Measurements from ENCODE around the gene BBS4. TPM values are rescaled to one million over a fixed set of nuclear protein-coding genes. Genes with fewer than 3 reads are reported as not detected.

BBS4 gene
- 109 and 163 TPM in 2 replicates for total RNA-seq (2011; cell fraction: chromatin; rRNA removed; ENCODE audit: low replicate concordance)
- total RNA-seq (2011; cell fraction: nucleolus; rRNA removed): 45.7 and 60.0 TPM in 2 replicates
- total RNA-seq (2011; cell fraction: nucleoplasm; rRNA removed): 129 and 205 TPM in 2 replicates
- total RNA-seq (2014; rRNA removed) (33.7 and 36.4 TPM in 2 replicates), total RNA-seq (2014; rRNA removed; fragmentation: Illumina TruSeq; extraction: Trizol) (33.2 and 38.2 TPM in 2 replicates), total RNA-seq (2015; rRNA removed; fragmentation: Illumina TruSeq; extraction: Trizol) (22.8 and 25.1 TPM in 2 replicates), total RNA-seq (2021) (26.2 and 29.0 TPM in 2 replicates), polyA plus RNA-seq (2011; rRNA removed) (58.5 and 72.0 TPM in 2 replicates), polyA plus RNA-seq (2014; fragmentation: Illumina TruSeq; extraction: Trizol) (38.8 and 50.0 TPM in 2 replicates), polyA plus RNA-seq (2014; fragmentation: Nextera tagmentation; extraction: Ambion mirVana) (10 to 100 TPM; 61.3 to 80.7 TPM), polyA plus RNA-seq (2014; rRNA removed) (34.3 and 38.9 TPM in 2 replicates), polyA minus RNA-seq (2011; rRNA and poly(A)+ RNA removed) (52.7 and 58.9 TPM in 2 replicates), Bru-seq, nascent RNA (percentile 75 among the genes with signal in this experiment), BruChase-seq, experiment 1, labeled RNA remaining after a 2-hour chase (percentile 78 among the genes with signal in this experiment), BruChase-seq, experiment 2, labeled RNA remaining after a 6-hour chase (percentile 75 among the genes with signal in this experiment)
- polyA plus RNA-seq (2011; cell fraction: cytosol; rRNA removed): 27.8 and 28.2 TPM in 2 replicates
- polyA plus RNA-seq (2011; cell fraction: nucleus; rRNA removed): 84.9 and 122 TPM in 2 replicates
- 23.3 and 35.1 TPM in 2 replicates for polyA plus RNA-seq (2012)
- polyA minus RNA-seq (2011; cell fraction: cytosol; rRNA and poly(A)+ RNA removed): 17.6 and 28.0 TPM in 2 replicates
- polyA minus RNA-seq (2011; cell fraction: nucleus; rRNA and poly(A)+ RNA removed): 34.3 and 54.1 TPM in 2 replicates
- long read RNA-seq, experiment 1, transcript BBS4-201 (16 exons, 2,490 nt): major isoform, 83 of 135 reads
- long read RNA-seq, experiment 1, transcript BBS4-204 (16 exons, 1,864 nt): minor isoform, 5 of 135 reads
- long read RNA-seq, experiment 1, partial matches to known transcripts: 21 of 135 reads
- long read RNA-seq, experiment 1, other reads (novel, unspliced or antisense): 22 of 135 reads
- long read RNA-seq, experiment 2, transcript BBS4-201 (16 exons, 2,490 nt): major isoform, 7 of 17 reads
- long read RNA-seq, experiment 2, partial matches to known transcripts: 6 of 17 reads
- long read RNA-seq, experiment 2, other reads (novel, unspliced or antisense): 4 of 17 reads
- long read RNA-seq, experiment 3, transcript BBS4-201 (16 exons, 2,490 nt): major isoform, 44 of 58 reads
- long read RNA-seq, experiment 3, partial matches to known transcripts: 3 of 58 reads
- long read RNA-seq, experiment 3, other reads (novel, unspliced or antisense): 9 of 58 reads

GRCh38 chr15:72685925-72686794, at the start of gene BBS4, which contains the start of gene HIGD2B:
Gene BBS4 (plus strand): TSS chr15:72686207. CDS start chr15:72686228, 21 bp downstream.
Gene HIGD2B (minus strand): TSS chr15:72686182. CDS start chr15:72676374, 9,808 bp downstream.
- Histone ChIP-seq H3K9me3 (replicated peaks; ENCODE audit: control insufficient read depth, insufficient read depth, low read depth, low read length) (no peaks in the 10 kb centered on the region), H3K27ac (ENCODE audit: extremely low read depth, low read depth, low read length) (peak within 1 kb of the TSS; percentile 98), H3K9ac (ENCODE audit: insufficient read depth in 1 of 2, low read depth in 2 of 2, low read length in 2 of 2) (peak within 1 kb of the TSS; percentile 89 to 97), H3K9me1 (ENCODE audit: control insufficient read depth, insufficient read depth, low read length) (no peaks in the 10 kb centered on the region), H4K20me1 (replicated peaks; ENCODE audit: control insufficient read depth, insufficient read depth, low read length) (no peaks in the 10 kb centered on the region), H3K79me2 (ENCODE audit: control insufficient read depth, insufficient read depth, low read length) (peaks cover 33% of the 10 kb centered on the region), H2AFZ (ENCODE audit: low read depth, low read length) (peak within 1 kb of the TSS; percentile 93), H3K4me2 (ENCODE audit: insufficient read depth, low read length) (peak within 1 kb of the TSS; percentile 98), H3K4me1 (replicated peaks in 1 of 2; ENCODE audit: control insufficient read depth in 2 of 2, insufficient read depth in 2 of 2, low read length in 2 of 2) (peaks cover 0 to 5% of the 10 kb centered on the region in 2 experiments; a peak in 2 of 5 replicates), H3K36me3 (ENCODE audit: control insufficient read depth, insufficient read depth, low read length) (peaks cover 2% of the 10 kb centered on the region; the same call in 1 of the 3 replicates), H3K4me3 (peak within 1 kb of the TSS; percentile 68), H3K27me3 (ENCODE audit: control insufficient read depth in 2 of 2, insufficient read depth in 2 of 2, low read length in 2 of 2) (no peaks in the 10 kb centered on the region)
- WGBS (ENCODE audit: insufficient coverage, low coverage, missing lambda C conversion rate): under 1% methylated on average over 49 of the region's 49 CpGs
- peak; percentile 77 to 94 (median 79) for DNase-seq (ENCODE audit: extremely low read depth in 1 of 4, low spot score in 3 of 4)
- in situ Hi-C loops (cut with MboI) (no loop called here), intact Hi-C loops (cut with micrococcal nuclease) (no loop called here)
- peak; percentile 97 for ATAC-seq
- POLR2A ChIA-PET: interaction anchor here (0.6 to 1.9 kb wide), 5 partner anchors 9 to 908 kb away, joined by 3 to 8 read pairs (median 3); no protein-coding TSS in a partner anchor
- peak; percentile 97 for FAIRE-seq
- CTCF ChIA-PET (ENCODE audit: low intra/inter-chr PET ratio): no interaction called here
- TSS peak; percentile 82 for BruUV-seq (replicated peaks)
- no peak for TF ChIP-seq NFE2L1 (tag; IDR thresholded peaks at IDR 0.05; ENCODE audit: borderline replicate concordance, low read depth)
- no peak for TF ChIP-seq HLTF (IDR thresholded peaks at IDR 0.05)
- TF ChIP-seq AFF4 (CRISPR knock-in tag; IDR thresholded peaks at IDR 0.05): peak; percentile 63; the same call in 1 of the 2 replicates
- peak; percentile 86 for TF ChIP-seq ZFX (CRISPR knock-in tag; IDR thresholded peaks at IDR 0.05)
- peak; percentile 96 for TF ChIP-seq GABPA (tag; conservative IDR thresholded peaks at IDR 0.05; ENCODE audit: low read depth)
- 0 out of 2 replicates have a peak, but pooled peaks have one; percentile 59 for TF ChIP-seq ZNF197 (CRISPR knock-in tag; IDR thresholded peaks at IDR 0.05; ENCODE audit: low read depth)
- TF ChIP-seq RCOR1 (IDR thresholded peaks at IDR 0.05; ENCODE audit: borderline replicate concordance in 1 of 2, low read depth in 2 of 2, low read length in 2 of 2): peak in 1 of 2 experiments; percentile 51; a peak in 2 of 4 replicates
- TF ChIP-seq VEZF1 (CRISPR knock-in tag; IDR thresholded peaks at IDR 0.05): peak; percentile 61
- no peak for TF ChIP-seq ZNF143 (CRISPR knock-in tag; IDR thresholded peaks at IDR 0.05)

Measured in K562 (cell line).